ENCODE measurements around the gene CCNT1. TPM values are rescaled to one million over a fixed set of nuclear protein-coding genes. Genes with fewer than 3 reads are reported as not detected.

The CCNT1 gene
- total and polyA plus RNA-seq, 2 of the 13 experiments (the other 11 are each of a cell fraction or from before 2014, with no cell fraction given), result 18.0 to 28.2 TPM

DNA sequence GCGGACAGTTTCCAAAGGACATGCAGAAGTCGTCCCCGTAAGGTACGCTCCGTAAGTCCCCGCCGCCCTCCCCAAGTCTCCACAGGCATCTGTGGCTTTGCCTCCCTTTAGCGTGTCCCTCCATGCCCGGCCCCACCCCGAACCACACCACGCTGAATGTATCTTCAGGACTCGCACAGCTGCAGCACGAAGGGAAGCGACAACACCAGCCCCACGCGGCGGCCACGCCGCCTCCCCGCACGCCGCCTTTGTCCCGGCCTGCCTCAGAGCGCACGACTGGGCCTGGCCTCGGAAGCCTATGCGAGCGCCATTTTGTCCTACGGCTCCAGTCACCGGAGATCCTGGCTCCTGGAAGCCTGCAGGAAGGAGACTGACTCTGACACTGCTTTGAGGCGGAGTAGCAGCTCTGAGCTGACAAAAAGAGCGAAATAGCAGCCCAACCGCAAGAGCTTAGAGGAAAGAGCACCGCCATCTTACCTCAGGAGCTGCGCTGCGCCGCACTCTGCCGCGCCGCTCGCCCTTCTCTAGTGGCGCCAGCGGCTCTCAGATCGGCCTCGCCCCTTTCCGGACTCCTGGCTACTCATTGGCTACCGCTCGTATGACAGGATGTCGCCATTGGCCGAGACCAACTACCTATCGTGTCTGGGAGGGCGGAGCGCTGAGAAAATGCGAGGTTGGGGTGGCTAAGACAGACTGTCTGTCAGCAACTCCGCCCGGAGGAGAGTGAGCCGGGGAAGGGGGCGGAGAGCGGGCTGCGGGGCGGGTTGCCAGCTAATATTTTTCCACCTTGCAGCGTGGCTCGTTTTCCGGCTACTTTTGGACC lies 34.6 kb downstream of the CCNT1 start, which contains the start of gene KANSL2 (continued):
- TF ChIP-seq, protein P1, sequence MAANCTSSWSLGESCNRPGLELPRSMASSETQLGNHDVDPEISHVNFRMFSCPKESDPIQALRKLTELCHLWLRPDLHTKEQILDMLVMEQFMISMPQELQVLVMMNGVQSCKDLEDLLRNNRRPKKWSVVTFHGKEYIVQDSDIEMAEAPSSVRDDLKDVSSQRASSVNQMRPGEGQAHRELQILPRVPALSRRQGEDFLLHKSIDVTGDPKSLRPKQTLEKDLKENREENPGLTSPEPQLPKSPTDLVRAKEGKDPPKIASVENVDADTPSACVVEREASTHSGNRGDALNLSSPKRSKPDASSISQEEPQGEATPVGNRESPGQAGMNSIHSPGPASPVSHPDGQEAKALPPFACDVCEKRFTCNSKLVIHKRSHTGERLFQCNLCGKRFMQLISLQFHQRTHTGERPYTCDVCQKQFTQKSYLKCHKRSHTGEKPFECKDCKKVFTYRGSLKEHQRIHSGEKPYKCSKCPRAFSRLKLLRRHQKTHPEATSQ (CRISPR knock-in tag; IDR thresholded peaks at IDR 0.05; ENCODE audit: borderline replicate concordance), result 0 out of 2 replicates have a peak, but pooled peaks have one; percentile 52
- TF ChIP-seq ZNF430 (CRISPR knock-in tag; IDR thresholded peaks at IDR 0.05) (peak; percentile 93), ZNF629 (CRISPR knock-in tag; conservative IDR thresholded peaks at IDR 0.05) (no peak), CBX2 (IDR thresholded peaks at IDR 0.05; ENCODE audit: low read depth, low read length) (no peak), CBX2 (CRISPR knock-in tag; IDR thresholded peaks at IDR 0.05; ENCODE audit: low read depth) (no peak), ZNF552 (CRISPR knock-in tag; IDR thresholded peaks at IDR 0.05; ENCODE audit: borderline replicate concordance) (no peak), KLF15 (CRISPR knock-in tag; IDR thresholded peaks at IDR 0.05; ENCODE audit: borderline replicate concordance) (peak; percentile 85; the same call in 1 of the 2 replicates), SAP130 (CRISPR knock-in tag; IDR thresholded peaks at IDR 0.05; ENCODE audit: low read depth) (peak; percentile 95), TBX3 (IDR thresholded peaks at IDR 0.05; ENCODE audit: borderline replicate concordance) (0 out of 2 replicates have a peak, but pooled peaks have one; percentile 11), SP5 (CRISPR knock-in tag; IDR thresholded peaks at IDR 0.05; ENCODE audit: borderline replicate concordance, low read depth) (no peak; the same call in 1 of the 2 replicates)
- TF ChIP-seq, protein P2, sequence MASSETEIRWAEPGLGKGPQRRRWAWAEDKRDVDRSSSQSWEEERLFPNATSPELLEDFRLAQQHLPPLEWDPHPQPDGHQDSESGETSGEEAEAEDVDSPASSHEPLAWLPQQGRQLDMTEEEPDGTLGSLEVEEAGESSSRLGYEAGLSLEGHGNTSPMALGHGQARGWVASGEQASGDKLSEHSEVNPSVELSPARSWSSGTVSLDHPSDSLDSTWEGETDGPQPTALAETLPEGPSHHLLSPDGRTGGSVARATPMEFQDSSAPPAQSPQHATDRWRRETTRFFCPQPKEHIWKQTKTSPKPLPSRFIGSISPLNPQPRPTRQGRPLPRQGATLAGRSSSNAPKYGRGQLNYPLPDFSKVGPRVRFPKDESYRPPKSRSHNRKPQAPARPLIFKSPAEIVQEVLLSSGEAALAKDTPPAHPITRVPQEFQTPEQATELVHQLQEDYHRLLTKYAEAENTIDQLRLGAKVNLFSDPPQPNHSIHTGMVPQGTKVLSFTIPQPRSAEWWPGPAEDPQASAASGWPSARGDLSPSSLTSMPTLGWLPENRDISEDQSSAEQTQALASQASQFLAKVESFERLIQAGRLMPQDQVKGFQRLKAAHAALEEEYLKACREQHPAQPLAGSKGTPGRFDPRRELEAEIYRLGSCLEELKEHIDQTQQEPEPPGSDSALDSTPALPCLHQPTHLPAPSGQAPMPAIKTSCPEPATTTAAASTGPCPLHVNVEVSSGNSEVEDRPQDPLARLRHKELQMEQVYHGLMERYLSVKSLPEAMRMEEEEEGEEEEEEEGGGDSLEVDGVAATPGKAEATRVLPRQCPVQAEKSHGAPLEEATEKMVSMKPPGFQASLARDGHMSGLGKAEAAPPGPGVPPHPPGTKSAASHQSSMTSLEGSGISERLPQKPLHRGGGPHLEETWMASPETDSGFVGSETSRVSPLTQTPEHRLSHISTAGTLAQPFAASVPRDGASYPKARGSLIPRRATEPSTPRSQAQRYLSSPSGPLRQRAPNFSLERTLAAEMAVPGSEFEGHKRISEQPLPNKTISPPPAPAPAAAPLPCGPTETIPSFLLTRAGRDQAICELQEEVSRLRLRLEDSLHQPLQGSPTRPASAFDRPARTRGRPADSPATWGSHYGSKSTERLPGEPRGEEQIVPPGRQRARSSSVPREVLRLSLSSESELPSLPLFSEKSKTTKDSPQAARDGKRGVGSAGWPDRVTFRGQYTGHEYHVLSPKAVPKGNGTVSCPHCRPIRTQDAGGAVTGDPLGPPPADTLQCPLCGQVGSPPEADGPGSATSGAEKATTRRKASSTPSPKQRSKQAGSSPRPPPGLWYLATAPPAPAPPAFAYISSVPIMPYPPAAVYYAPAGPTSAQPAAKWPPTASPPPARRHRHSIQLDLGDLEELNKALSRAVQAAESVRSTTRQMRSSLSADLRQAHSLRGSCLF (CRISPR knock-in tag; IDR thresholded peaks at IDR 0.05; ENCODE audit: borderline replicate concordance), result no peak
- TF ChIP-seq, protein P3, sequence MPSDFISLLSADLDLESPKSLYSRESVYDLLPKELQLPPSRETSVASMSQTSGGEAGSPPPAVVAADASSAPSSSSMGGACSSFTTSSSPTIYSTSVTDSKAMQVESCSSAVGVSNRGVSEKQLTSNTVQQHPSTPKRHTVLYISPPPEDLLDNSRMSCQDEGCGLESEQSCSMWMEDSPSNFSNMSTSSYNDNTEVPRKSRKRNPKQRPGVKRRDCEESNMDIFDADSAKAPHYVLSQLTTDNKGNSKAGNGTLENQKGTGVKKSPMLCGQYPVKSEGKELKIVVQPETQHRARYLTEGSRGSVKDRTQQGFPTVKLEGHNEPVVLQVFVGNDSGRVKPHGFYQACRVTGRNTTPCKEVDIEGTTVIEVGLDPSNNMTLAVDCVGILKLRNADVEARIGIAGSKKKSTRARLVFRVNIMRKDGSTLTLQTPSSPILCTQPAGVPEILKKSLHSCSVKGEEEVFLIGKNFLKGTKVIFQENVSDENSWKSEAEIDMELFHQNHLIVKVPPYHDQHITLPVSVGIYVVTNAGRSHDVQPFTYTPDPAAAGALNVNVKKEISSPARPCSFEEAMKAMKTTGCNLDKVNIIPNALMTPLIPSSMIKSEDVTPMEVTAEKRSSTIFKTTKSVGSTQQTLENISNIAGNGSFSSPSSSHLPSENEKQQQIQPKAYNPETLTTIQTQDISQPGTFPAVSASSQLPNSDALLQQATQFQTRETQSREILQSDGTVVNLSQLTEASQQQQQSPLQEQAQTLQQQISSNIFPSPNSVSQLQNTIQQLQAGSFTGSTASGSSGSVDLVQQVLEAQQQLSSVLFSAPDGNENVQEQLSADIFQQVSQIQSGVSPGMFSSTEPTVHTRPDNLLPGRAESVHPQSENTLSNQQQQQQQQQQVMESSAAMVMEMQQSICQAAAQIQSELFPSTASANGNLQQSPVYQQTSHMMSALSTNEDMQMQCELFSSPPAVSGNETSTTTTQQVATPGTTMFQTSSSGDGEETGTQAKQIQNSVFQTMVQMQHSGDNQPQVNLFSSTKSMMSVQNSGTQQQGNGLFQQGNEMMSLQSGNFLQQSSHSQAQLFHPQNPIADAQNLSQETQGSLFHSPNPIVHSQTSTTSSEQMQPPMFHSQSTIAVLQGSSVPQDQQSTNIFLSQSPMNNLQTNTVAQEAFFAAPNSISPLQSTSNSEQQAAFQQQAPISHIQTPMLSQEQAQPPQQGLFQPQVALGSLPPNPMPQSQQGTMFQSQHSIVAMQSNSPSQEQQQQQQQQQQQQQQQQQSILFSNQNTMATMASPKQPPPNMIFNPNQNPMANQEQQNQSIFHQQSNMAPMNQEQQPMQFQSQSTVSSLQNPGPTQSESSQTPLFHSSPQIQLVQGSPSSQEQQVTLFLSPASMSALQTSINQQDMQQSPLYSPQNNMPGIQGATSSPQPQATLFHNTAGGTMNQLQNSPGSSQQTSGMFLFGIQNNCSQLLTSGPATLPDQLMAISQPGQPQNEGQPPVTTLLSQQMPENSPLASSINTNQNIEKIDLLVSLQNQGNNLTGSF (CRISPR knock-in tag; IDR thresholded peaks at IDR 0.05), result no peak; the same call in none of the 2 replicates
- TF ChIP-seq, protein P4, sequence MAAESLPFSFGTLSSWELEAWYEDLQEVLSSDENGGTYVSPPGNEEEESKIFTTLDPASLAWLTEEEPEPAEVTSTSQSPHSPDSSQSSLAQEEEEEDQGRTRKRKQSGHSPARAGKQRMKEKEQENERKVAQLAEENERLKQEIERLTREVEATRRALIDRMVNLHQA (CRISPR knock-in tag; IDR thresholded peaks at IDR 0.05), result 0 out of 2 replicates have a peak, but pooled peaks have one; percentile 55
